Lung microvascular endothelial cell (primary cell): ENCODE measurements around the gene ADCK1. TPM values are rescaled to one million over a fixed set of nuclear protein-coding genes. Genes with fewer than 3 reads are reported as not detected.
"Not testable (repeated sequence)": the region's sequence is repeated elsewhere in the genome, so short reads cannot be mapped to it uniquely, and the experiment has no call there.

Experiments
- DNase-seq, 2 donors: peaks; one replicate each; pipeline versions ENCODE4 v3.0.0 to v3.0.0-alpha.2; 2010; ENCODE audit warnings: low read depth in 2 of 2
- total RNA-seq: library from RNA; depleted of rRNA; stranded (reverse); fragments of >200 nt; gene quantifications from 2 replicates; pipeline ENCODE4 v1.2.1, GENCODE V29; 2014

Gene ADCK1
- total RNA-seq, 1 donor from 2014 or later: 2.4 TPM

- no peak for DNase-seq
Observed at GRCh38 chr14:77897374-77897773, 97.5 kb downstream of the ADCK1 start.

- no peak for DNase-seq
Observed at GRCh38 chr14:77902811-77903210, 102.9 kb downstream of the ADCK1 start.

- DNase-seq: no peak
Observed at GRCh38 chr14:77903221-77903620, 103.3 kb downstream of the ADCK1 start.

GRCh38 chr14:77903937-77904617, 104.2 kb downstream of the ADCK1 start:
- no peak for DNase-seq

GRCh38 chr14:77906446-77906845, 106.5 kb downstream of the ADCK1 start:
- DNase-seq: no peak

- no peak for DNase-seq
Observed at GRCh38 chr14:77908847-77909246, 108.9 kb downstream of the ADCK1 start.

- DNase-seq: no peak
Observed at GRCh38 chr14:77909911-77910310, 110.0 kb downstream of the ADCK1 start.

- DNase-seq: no peak
Observed at GRCh38 chr14:77910506-77910905, 110.6 kb downstream of the ADCK1 start.

GRCh38 chr14:77911356-77911755, 111.4 kb downstream of the ADCK1 start:
- no peak for DNase-seq

GRCh38 chr14:77912754-77913556, 113.0 kb downstream of the ADCK1 start:
- no peak for DNase-seq

- DNase-seq: no peak
Observed at GRCh38 chr14:77914073-77914721, 114.3 kb downstream of the ADCK1 start.

- not testable (repeated sequence) for DNase-seq
Observed at GRCh38 chr14:77915390-77915789, 115.5 kb downstream of the ADCK1 start.

GRCh38 chr14:77917491-77918201, 117.7 kb downstream of the ADCK1 start:
- DNase-seq: no peak

GRCh38 chr14:77918448-77918847, 118.5 kb downstream of the ADCK1 start:
- DNase-seq: no peak

GRCh38 chr14:77920312-77920711, 120.4 kb downstream of the ADCK1 start:
- no peak for DNase-seq

- no peak for DNase-seq
Observed at GRCh38 chr14:77921818-77922217, 121.9 kb downstream of the ADCK1 start.

GRCh38 chr14:77923131-77923936, 123.4 kb downstream of the ADCK1 start:
- no peak for DNase-seq

GRCh38 chr14:77924141-77924948, 124.4 kb downstream of the ADCK1 start:
- DNase-seq: no peak

GRCh38 chr14:77926942-77927341, 127.0 kb downstream of the ADCK1 start:
- DNase-seq: no peak

- no peak for DNase-seq
Observed at GRCh38 chr14:77931441-77931840, 131.5 kb downstream of the ADCK1 start.
